Neural cell (in vitro differentiated cells): ENCODE measurements around the gene CDC73. TPM values are rescaled to one million over a fixed set of nuclear protein-coding genes. Genes with fewer than 3 reads are reported as not detected.
"Not testable (repeated sequence)": the region's sequence is repeated elsewhere in the genome, so short reads cannot be mapped to it uniquely, and the experiment has no call there.

Experiments used
- H2AFZ ChIP-seq: fragments of 200-600, 300-800 bp; sonication (generic), shearing (Covaris generic); 2 replicates; pipeline ENCODE4 v1.6.0; 2014; ENCODE audit warnings: low read depth, mild to moderate bottlenecking, antibody characterized with exemption, low read length, moderate library complexity
- H3F3A ChIP-seq: fragments of 200-600 bp; shearing (Covaris generic); 2 replicates; pipeline ENCODE4 v1.6.1; 2016; ENCODE audit warnings: mild to moderate bottlenecking, moderate library complexity, mixed read lengths, antibody characterized with exemption, low read length; ENCODE audit not compliant: insufficient read depth, poor library complexity, severe bottlenecking
- H3K27ac ChIP-seq: fragments of 200-600, 300-800 bp; sonication (generic), shearing (Covaris generic); 2 replicates; pipeline ENCODE4 v1.5.1; 2014; ENCODE audit warnings: mild to moderate bottlenecking, low read length, moderate library complexity
- H3K27me3 ChIP-seq: fragments of 300-800, 200-600 bp; sonication (generic), shearing (Covaris generic); 2 replicates; pipeline ENCODE4 v1.6.0; 2014; ENCODE audit warnings: mild to moderate bottlenecking, low read depth, low read length, moderate library complexity; ENCODE audit not compliant: insufficient read depth
- H3K36me3 ChIP-seq: fragments of 300-800, 200-600 bp; sonication (generic), shearing (Covaris generic); 2 replicates; pipeline ENCODE4 v1.5.1; 2014; ENCODE audit warnings: mild to moderate bottlenecking, antibody characterized with exemption, low read length, moderate library complexity; ENCODE audit not compliant: insufficient read depth
- H3K4me2 ChIP-seq: fragments of 300-800, 200-600 bp; sonication (generic), shearing (Covaris generic); 2 replicates; pipeline ENCODE4 v1.6.0; 2014; ENCODE audit warnings: mild to moderate bottlenecking, low read length
- H3K4me3 ChIP-seq: fragments of 300-800, 200-600 bp; sonication (generic), shearing (Covaris generic); 2 replicates; pipeline ENCODE4 v1.5.1; 2014; ENCODE audit warnings: mild to moderate bottlenecking, low read length, moderate library complexity
- H3K79me2 ChIP-seq: fragments of 200-600 bp; shearing (Covaris generic); replicated peaks from 2 replicates; pipeline ENCODE4 v1.6.0; 2014; ENCODE audit warnings: mild to moderate bottlenecking, low read length, moderate library complexity; ENCODE audit not compliant: insufficient read depth
- H3K9ac ChIP-seq: fragments of 300-800, 200-600 bp; sonication (generic), shearing (Covaris generic); 2 replicates; pipeline ENCODE4 v1.6.1; 2016; ENCODE audit warnings: mild to moderate bottlenecking, low read length, mixed read lengths
- H3K9me2 ChIP-seq: fragments of 200-600 bp; shearing (Covaris generic); 2 replicates; pipeline ENCODE4 v1.6.1; 2016; ENCODE audit warnings: mild to moderate bottlenecking, low read length, mixed read lengths; ENCODE audit not compliant: insufficient read depth
- H3K9me3 ChIP-seq: fragments of 200-600, 300-800 bp; sonication (generic), shearing (Covaris generic); 2 replicates; pipeline ENCODE4 v1.6.1; 2016; ENCODE audit warnings: mild to moderate bottlenecking, mixed run types, low read length, moderate library complexity, mixed read lengths
- H4K20me1 ChIP-seq: fragments of 200-600 bp; shearing (Covaris generic); 2 replicates; pipeline ENCODE4 v1.6.1; 2016; ENCODE audit warnings: mild to moderate bottlenecking, mixed run types; ENCODE audit not compliant: insufficient read depth
- CTCF ChIP-seq: fragments of 450-650 bp; IDR thresholded peaks from 2 replicates; pipeline ENCODE4 v1.5.1; 2014; ENCODE audit warnings: antibody characterized with exemption, mild to moderate bottlenecking, moderate library complexity; ENCODE audit not compliant: poor library complexity, severe bottlenecking
- EP300 ChIP-seq: fragments of 450-650 bp; conservative IDR thresholded peaks from 2 replicates; pipeline ENCODE4 v1.6.1; 2014; ENCODE audit warnings: antibody characterized with exemption, mild to moderate bottlenecking, moderate library complexity; ENCODE audit not compliant: poor library complexity, severe bottlenecking
- EZH2 ChIP-seq: fragments of 200-600, 300-800 bp; shearing (Covaris generic), sonication (generic); IDR thresholded peaks from 2 replicates; pipeline ENCODE4 v1.6.1; 2014; ENCODE audit warnings: antibody characterized with exemption, low read length, borderline replicate concordance, mild to moderate bottlenecking; ENCODE audit not compliant: insufficient read depth, poor library complexity, severe bottlenecking
- MXI1 ChIP-seq: fragments of 450-650 bp; conservative IDR thresholded peaks from 2 replicates; pipeline ENCODE4 v1.6.1; 2014; ENCODE audit warnings: antibody characterized with exemption, mild to moderate bottlenecking; ENCODE audit not compliant: poor library complexity, severe bottlenecking
- POLR2AphosphoS5 ChIP-seq: IDR thresholded peaks from 2 replicates; pipeline ENCODE4 v1.6.1; 2012
- RAD21 ChIP-seq: fragments of 450-650 bp; conservative IDR thresholded peaks from 2 replicates; pipeline ENCODE4 v1.6.1; 2014; ENCODE audit warnings: antibody characterized with exemption, mild to moderate bottlenecking, moderate library complexity
- SMC3 ChIP-seq: fragments of 450-650 bp; conservative IDR thresholded peaks from 2 replicates; pipeline ENCODE4 v1.6.1; 2014; ENCODE audit warnings: antibody characterized with exemption, mild to moderate bottlenecking, moderate library complexity; ENCODE audit not compliant: poor library complexity
- TAF1 ChIP-seq: IDR thresholded peaks from 2 replicates; pipeline ENCODE4 v1.6.1; 2012; ENCODE audit warnings: low read depth
- polyA plus RNA-seq: library from polyadenylated mRNA; depleted of rRNA; stranded (reverse); fragments of >200 nt; gene quantifications from 2 replicates; pipeline ENCODE4 v1.2.3, GENCODE V29; 2014
- TF ChIP-seq, protein P1 (sequence below): IDR thresholded peaks from 2 replicates; pipeline ENCODE4 v1.6.1; 2012; ENCODE audit warnings: borderline replicate concordance

The CDC73 gene
- polyA plus RNA-seq, 1 donor from 2014 or later, result 11.9 TPM

DNA sequence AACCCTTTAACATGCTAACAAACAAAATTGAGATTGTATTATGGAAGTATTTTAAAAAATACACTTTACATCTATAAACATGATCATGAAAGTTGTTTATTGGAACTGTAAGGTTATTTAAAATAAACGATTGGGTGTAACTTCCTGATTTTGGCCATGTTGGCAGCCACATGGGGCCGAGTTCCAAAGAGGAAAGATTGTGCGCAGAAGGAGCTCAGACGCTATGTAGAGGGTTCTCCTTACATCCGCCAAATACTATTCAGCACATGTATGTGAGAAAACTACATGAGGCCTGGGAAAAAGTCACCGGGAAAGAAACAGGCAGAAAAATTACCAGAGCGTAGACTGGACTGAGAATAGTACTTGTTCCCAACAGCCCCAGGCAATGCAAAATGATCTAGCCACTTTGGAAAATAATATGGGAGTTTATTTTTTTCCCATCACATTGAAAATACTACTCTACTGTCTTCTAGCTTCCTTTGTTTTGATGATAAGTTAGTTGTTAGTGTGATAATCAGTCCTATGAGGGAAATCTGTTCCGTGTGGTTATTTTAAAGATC lies 100.3 kb downstream of the CDC73 start:
- Histone ChIP-seq H3K27ac (no peak overlapping the region), H3K4me2 (no peak overlapping the region)
- TF ChIP-seq EP300 (no peak), POLR2AphosphoS5 (no peak), RAD21 (no peak), MXI1 (no peak), EZH2 (no peak), CTCF (no peak), SMC3 (no peak), TAF1 (no peak)
- TF ChIP-seq, protein P1, sequence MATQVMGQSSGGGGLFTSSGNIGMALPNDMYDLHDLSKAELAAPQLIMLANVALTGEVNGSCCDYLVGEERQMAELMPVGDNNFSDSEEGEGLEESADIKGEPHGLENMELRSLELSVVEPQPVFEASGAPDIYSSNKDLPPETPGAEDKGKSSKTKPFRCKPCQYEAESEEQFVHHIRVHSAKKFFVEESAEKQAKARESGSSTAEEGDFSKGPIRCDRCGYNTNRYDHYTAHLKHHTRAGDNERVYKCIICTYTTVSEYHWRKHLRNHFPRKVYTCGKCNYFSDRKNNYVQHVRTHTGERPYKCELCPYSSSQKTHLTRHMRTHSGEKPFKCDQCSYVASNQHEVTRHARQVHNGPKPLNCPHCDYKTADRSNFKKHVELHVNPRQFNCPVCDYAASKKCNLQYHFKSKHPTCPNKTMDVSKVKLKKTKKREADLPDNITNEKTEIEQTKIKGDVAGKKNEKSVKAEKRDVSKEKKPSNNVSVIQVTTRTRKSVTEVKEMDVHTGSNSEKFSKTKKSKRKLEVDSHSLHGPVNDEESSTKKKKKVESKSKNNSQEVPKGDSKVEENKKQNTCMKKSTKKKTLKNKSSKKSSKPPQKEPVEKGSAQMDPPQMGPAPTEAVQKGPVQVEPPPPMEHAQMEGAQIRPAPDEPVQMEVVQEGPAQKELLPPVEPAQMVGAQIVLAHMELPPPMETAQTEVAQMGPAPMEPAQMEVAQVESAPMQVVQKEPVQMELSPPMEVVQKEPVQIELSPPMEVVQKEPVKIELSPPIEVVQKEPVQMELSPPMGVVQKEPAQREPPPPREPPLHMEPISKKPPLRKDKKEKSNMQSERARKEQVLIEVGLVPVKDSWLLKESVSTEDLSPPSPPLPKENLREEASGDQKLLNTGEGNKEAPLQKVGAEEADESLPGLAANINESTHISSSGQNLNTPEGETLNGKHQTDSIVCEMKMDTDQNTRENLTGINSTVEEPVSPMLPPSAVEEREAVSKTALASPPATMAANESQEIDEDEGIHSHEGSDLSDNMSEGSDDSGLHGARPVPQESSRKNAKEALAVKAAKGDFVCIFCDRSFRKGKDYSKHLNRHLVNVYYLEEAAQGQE, result no peak

DNA sequence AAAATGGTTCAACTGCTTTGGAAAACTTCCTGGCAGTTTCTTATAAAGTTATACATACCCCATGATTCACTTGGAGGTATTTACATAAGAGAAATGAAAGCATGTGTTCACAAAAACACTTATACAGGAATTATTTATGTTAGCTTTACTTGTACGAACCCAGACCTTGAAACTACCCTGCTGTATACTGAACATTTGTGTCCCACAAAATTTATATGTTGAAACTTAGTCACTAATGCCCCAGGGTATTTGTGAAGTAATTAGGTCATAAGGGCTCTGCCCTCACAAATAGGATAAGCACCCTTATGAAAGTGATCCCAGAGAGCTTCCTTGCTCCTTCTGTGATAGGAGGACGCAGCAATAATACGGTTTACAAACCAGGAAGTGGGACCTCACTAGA lies 107.3 kb downstream of the CDC73 start:
- Histone ChIP-seq H3K4me2 (no peak overlapping the region), H3K9me3 (no peaks in the 10 kb centered on the region), H3K27me3 (no peaks in the 10 kb centered on the region), H3K9me2 (no peaks in the 10 kb centered on the region), H3K79me2 (no peaks in the 10 kb centered on the region), H3K9ac (no peak overlapping the region), H2AFZ (no peak overlapping the region), H3K27ac (no peak overlapping the region), H4K20me1 (no peaks in the 10 kb centered on the region), H3K4me3 (no peak overlapping the region), H3F3A (no peaks in the 10 kb centered on the region), H3K36me3 (no peaks in the 10 kb centered on the region)
- TF ChIP-seq EP300 (no peak), MXI1 (no peak), RAD21 (no peak), TAF1 (no peak), SMC3 (no peak), EZH2 (no peak), POLR2AphosphoS5 (no peak), CTCF (no peak)
- TF ChIP-seq, protein P1, result no peak

More for the DNA sequence above, 100.3 kb downstream of the CDC73 start:
- H3K4me3 ChIP-seq, result no peak overlapping the region
- H3K9me3 ChIP-seq, result no peaks in the 10 kb centered on the region
- H3K27me3 ChIP-seq, result no peaks in the 10 kb centered on the region
- H3K9me2 ChIP-seq, result no peaks in the 10 kb centered on the region
- no peaks in the 10 kb centered on the region for H3K79me2 ChIP-seq
- H3F3A ChIP-seq, result no peaks in the 10 kb centered on the region
- H3K9ac ChIP-seq, result no peak overlapping the region
- H4K20me1 ChIP-seq, result no peaks in the 10 kb centered on the region
- H2AFZ ChIP-seq, result no peak overlapping the region
- H3K36me3 ChIP-seq, result no peaks in the 10 kb centered on the region

- not testable (repeated sequence) for H3K27ac ChIP-seq, H3K9me3 ChIP-seq, H3K4me3 ChIP-seq, H3K9me2 ChIP-seq, H3K36me3 ChIP-seq, H3K4me2 ChIP-seq, H2AFZ ChIP-seq, H3K27me3 ChIP-seq, H3K79me2 ChIP-seq, H3K9ac ChIP-seq, H3F3A ChIP-seq, H4K20me1 ChIP-seq
Observed at GRCh38 chr1:193231146-193231545, 109.3 kb downstream of the CDC73 start.
